NT2/D1 (cell line): ENCODE measurements around the gene ACER3.

Experiments
- SUZ12 ChIP-seq: IDR thresholded peaks from 2 replicates; pipeline ENCODE4 v1.6.1; 2011; ENCODE audit not compliant: insufficient read length, insufficient read depth; ENCODE audit errors: extremely low read depth
- YY1 ChIP-seq: IDR thresholded peaks from 2 replicates; pipeline ENCODE4 v1.6.1; 2011; ENCODE audit not compliant: insufficient read length, insufficient read depth
- ZNF274 ChIP-seq: IDR thresholded peaks from 2 replicates; pipeline ENCODE4 v1.6.1; 2011; ENCODE audit warnings: mild to moderate bottlenecking, low read depth, low read length

DNA sequence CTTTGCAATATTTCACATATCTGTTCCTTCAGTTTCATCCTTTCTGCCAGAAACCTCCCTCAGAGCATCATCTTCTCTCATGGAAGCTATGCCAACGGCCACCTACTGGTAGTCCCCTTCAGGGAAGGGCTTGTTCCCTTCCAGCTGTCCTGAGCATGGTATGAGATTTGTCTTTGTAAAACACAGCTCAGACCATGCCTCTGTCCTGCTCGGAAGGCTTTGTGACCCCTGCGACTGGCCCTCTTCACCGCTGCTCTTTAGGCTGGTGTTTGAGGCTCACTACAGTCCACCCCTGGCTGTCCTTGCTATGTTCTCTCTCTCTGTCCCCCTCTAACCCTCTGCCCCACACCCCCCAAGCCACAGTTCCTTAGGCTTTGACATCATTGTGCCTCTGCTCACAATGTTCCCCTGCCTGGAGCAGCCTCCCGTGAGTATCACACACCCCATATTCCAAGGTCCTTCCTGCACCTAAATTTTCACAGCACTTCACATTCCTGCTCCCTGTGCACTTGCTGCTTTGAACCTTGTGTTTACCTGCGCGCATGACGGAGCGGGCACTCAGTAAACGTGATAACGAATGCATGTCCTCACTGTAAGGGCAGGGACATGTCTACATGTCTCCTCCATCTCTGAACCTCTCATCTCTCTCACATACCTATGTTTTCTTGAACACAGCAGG, 24.0 kb upstream of the ACER3 start:
- TF ChIP-seq ZNF274 (no peak), SUZ12 (no peak), YY1 (no peak)
